Common myeloid progenitor, CD34-positive (primary cell): ENCODE measurements around the gene KRT86.
A peak's percentile ranks its signal among the peaks of the same experiment; 100 is the strongest.

Source experiments
- CTCF ChIA-PET: fragments of 350-600 bp; sonication (Branson Sonifier 250); formaldehyde crosslinking; loops from one replicate; lab custom pipeline; 2021; ENCODE audit warnings: antibody characterized with exemption; lab: Charles Lee
- POLR2A ChIA-PET: fragments of 350-600 bp; sonication (Branson Sonifier 250); formaldehyde crosslinking; loops from one replicate; lab custom pipeline; 2021; ENCODE audit warnings: antibody characterized with exemption; lab: Charles Lee
- DNase-seq, 3 donors: peaks; one replicate each; pipeline versions ENCODE4 v3.0.0 to v3.0.0-alpha.2; 2013
- H3K27ac ChIP-seq, 2 experiments: 1 replicate in 1 of 2; 2 replicates in 1 of 2; pipeline ENCODE4 v1.7.0; 2013; ENCODE audit warnings: inconsistent platforms in 2 of 2, low read length in 2 of 2, mild to moderate bottlenecking in 2 of 2, low read depth in 1 of 2, moderate library complexity in 1 of 2; ENCODE audit not compliant: severe bottlenecking in 2 of 2, insufficient read depth in 1 of 2, poor library complexity in 1 of 2
- H3K27me3 ChIP-seq, 5 experiments: replicated peaks in 2 of 5; 1 replicate in 3 of 5; 2 replicates in 2 of 5; pipeline versions ENCODE4 v1.6.1 to v1.7.0; 2013; ENCODE audit warnings: low read length in 4 of 5, mild to moderate bottlenecking in 2 of 5, moderate library complexity in 2 of 5, inconsistent platforms in 1 of 5; ENCODE audit not compliant: insufficient read depth in 5 of 5, control insufficient read depth in 4 of 5
- H3K36me3 ChIP-seq, 4 experiments: 1 replicate in 2 of 4; 2 replicates in 2 of 4; pipeline versions ENCODE4 v1.6.1 to v1.7.0; 2013; ENCODE audit warnings: low read length in 3 of 4, control low read depth in 1 of 4, mild to moderate bottlenecking in 1 of 4; ENCODE audit not compliant: control insufficient read depth in 4 of 4, insufficient read depth in 4 of 4
- H3K4me1 ChIP-seq, 4 experiments: 1 replicate in 3 of 4; 2 replicates in 1 of 4; pipeline versions ENCODE4 v1.6.1 to v1.7.1; 2013; ENCODE audit warnings: low read length in 3 of 4, mild to moderate bottlenecking in 3 of 4, control low read depth in 1 of 4, inconsistent platforms in 1 of 4, moderate library complexity in 1 of 4; ENCODE audit not compliant: control insufficient read depth in 4 of 4, insufficient read depth in 4 of 4; ENCODE audit errors: control extremely low read depth in 1 of 4
- H3K4me3 ChIP-seq, 7 experiments: 1 replicate in 4 of 7; 2 replicates in 3 of 7; pipeline versions ENCODE4 v1.5.1 to v1.7.0; 2013; ENCODE audit warnings: mild to moderate bottlenecking in 7 of 7, low read length in 6 of 7, moderate library complexity in 6 of 7, inconsistent platforms in 2 of 7, low read depth in 2 of 7, control low read depth in 1 of 7; ENCODE audit not compliant: insufficient read depth in 4 of 7, control insufficient read depth in 1 of 7; ENCODE audit errors: extremely low read depth in 1 of 7
- H3K9me3 ChIP-seq, 5 experiments: 1 replicate in 4 of 5; 2 replicates in 1 of 5; pipeline versions ENCODE4 v1.6.1 to v1.7.1; 2013; ENCODE audit warnings: low read length in 4 of 5, mild to moderate bottlenecking in 2 of 5, inconsistent platforms in 1 of 5, low read depth in 1 of 5, moderate library complexity in 1 of 5; ENCODE audit not compliant: control insufficient read depth in 4 of 5, insufficient read depth in 2 of 5; ENCODE audit errors: control extremely low read depth in 1 of 5
- WGBS: methylation state at CpG from one replicate; pipeline ENCODE4 v1.1.5; 2013; ENCODE audit not compliant: insufficient coverage; 5-methylcytosine and 5-hydroxymethylcytosine counted together

KRT86 gene

GRCh38 chr12:52316290-52316689 is 41.8 kb downstream of the KRT86 start:
- POLR2A ChIA-PET, result no interaction called here
- Histone ChIP-seq H3K4me3 (no peak overlapping the region), H3K27me3 (peaks cover 0 to 40% (median 17%) of the 10 kb centered on the region in 5 experiments), H3K9me3 (no peaks in the 10 kb centered on the region), H3K36me3 (no peaks in the 10 kb centered on the region), H3K4me1 (no peaks in the 10 kb centered on the region), H3K27ac (no peak overlapping the region)
- CTCF ChIA-PET, result interaction anchor here (0.9 to 3.0 kb wide), 10 partner anchors 9 to 159 kb away, joined by 3 to 42 read pairs (median 4); partner anchors contain the start of gene KRT85
- 99% methylated on average over 7 of the region's 9 CpGs for WGBS
- no peak for DNase-seq

- DNase-seq, result no peak
- no peaks in the 10 kb centered on the region for H3K9me3 ChIP-seq
- H3K27me3 ChIP-seq, result peaks cover 0 to 40% (median 17%) of the 10 kb centered on the region in 5 experiments
- ChIA-PET CTCF (interaction anchor here (0.9 to 3.0 kb wide), 9 partner anchors 10 to 64 kb away, joined by 3 to 42 read pairs (median 5); partner anchors contain the start of gene KRT85), POLR2A (no interaction called here)
- no peak overlapping the region for H3K4me3 ChIP-seq
- 98% methylated on average over 11 of the region's 11 CpGs for WGBS
- no peaks in the 10 kb centered on the region for H3K36me3 ChIP-seq
- no peak overlapping the region for H3K27ac ChIP-seq
- H3K4me1 ChIP-seq, result no peaks in the 10 kb centered on the region
These were observed 42.3 kb downstream of the KRT86 start for GRCh38 chr12:52316701-52317100.

GRCh38 chr12:52317468-52318052 is 43.1 kb downstream of the KRT86 start:
- Histone ChIP-seq H3K27me3 (peaks cover 0 to 42% (median 13%) of the 10 kb centered on the region in 5 experiments), H3K9me3 (no peaks in the 10 kb centered on the region), H3K4me3 (no peak overlapping the region), H3K4me1 (no peaks in the 10 kb centered on the region), H3K27ac (no peak overlapping the region), H3K36me3 (no peaks in the 10 kb centered on the region)
- DNase-seq, result no peak
- ChIA-PET POLR2A (no interaction called here), CTCF (interaction anchor here (0.7 to 12.8 kb wide), 9 partner anchors 9 to 69 kb away, joined by 3 to 151 read pairs (median 4); no protein-coding TSS in a partner anchor)
- 94% methylated on average over 8 of the region's 12 CpGs for WGBS

- ChIA-PET CTCF (interaction anchor here (0.7 to 12.8 kb wide), 16 partner anchors 9 to 105 kb away, joined by 3 to 151 read pairs (median 4); no protein-coding TSS in a partner anchor), POLR2A (no interaction called here)
- no peaks in the 10 kb centered on the region for H3K9me3 ChIP-seq
- no peak overlapping the region for H3K4me3 ChIP-seq
- no peaks in the 10 kb centered on the region for H3K4me1 ChIP-seq
- no peaks in the 10 kb centered on the region for H3K36me3 ChIP-seq
- 100% methylated on average over 4 of the region's 11 CpGs for WGBS
- no peak overlapping the region for H3K27ac ChIP-seq
- H3K27me3 ChIP-seq, result peaks cover 2 to 45% (median 12%) of the 10 kb centered on the region in 5 experiments
- DNase-seq, result no peak
These were observed 44.0 kb downstream of the KRT86 start for GRCh38 chr12:52318241-52318990.

GRCh38 chr12:52319097-52319496 is 44.7 kb downstream of the KRT86 start:
- Histone ChIP-seq H3K9me3 (no peaks in the 10 kb centered on the region), H3K27me3 (peaks cover 2 to 41% (median 12%) of the 10 kb centered on the region in 5 experiments), H3K36me3 (no peaks in the 10 kb centered on the region), H3K27ac (no peak overlapping the region), H3K4me3 (no peak overlapping the region), H3K4me1 (no peaks in the 10 kb centered on the region)
- ChIA-PET CTCF (interaction anchor here (0.9 to 12.8 kb wide), 15 partner anchors 9 to 105 kb away, joined by 3 to 151 read pairs (median 4); no protein-coding TSS in a partner anchor), POLR2A (no interaction called here)
- WGBS, result 77% methylated on average over 10 of the region's 11 CpGs
- peak; percentile 16 to 66 (median 61) for DNase-seq

GRCh38 chr12:52320784-52321400 is 46.4 kb downstream of the KRT86 start, which contains the start of gene KRT83:
Gene KRT83, minus strand, starts transcription at chr12:52321398. Its CDS starts 63 bp downstream, at chr12:52321335.
- Histone ChIP-seq H3K36me3 (no peaks in the 10 kb centered on the region), H3K9me3 (no peaks in the 10 kb centered on the region), H3K4me1 (no peaks in the 10 kb centered on the region), H3K27me3 (peaks cover 2 to 39% (median 15%) of the 10 kb centered on the region in 5 experiments), H3K27ac (no peak within 1 kb of the TSS), H3K4me3 (no peak within 1 kb of the TSS)
- CTCF ChIA-PET, result interaction anchor here (1.6 to 12.8 kb wide), 2 partner anchors 12 to 54 kb away, joined by 4 to 151 read pairs; no protein-coding TSS in a partner anchor
- DNase-seq, result no peak
- WGBS, result 79% methylated on average over 31 of the region's 35 CpGs
- POLR2A ChIA-PET, result no interaction called here
